ENCODE results near the gene KRTAP10-4.

GRCh38 chr21:44615911-44616590 is 42.5 kb downstream of the KRTAP10-4 start:
- no peak for TF ChIP-seq CTCF (IDR thresholded peaks at IDR 0.05; ENCODE audit: borderline replicate concordance, extremely low read depth, low read length, poor library complexity, severe bottlenecking)
- TF ChIP-seq EZH2 (IDR thresholded peaks at IDR 0.05; ENCODE audit: borderline replicate concordance, low read depth, low read length, severe bottlenecking): no peak

All from DND-41 (cell line).